Panc1 (cell line): ENCODE measurements around the gene EPHB2. TPM values are rescaled to one million over a fixed set of nuclear protein-coding genes. Genes with fewer than 3 reads are reported as not detected.
A peak's percentile ranks its signal among the peaks of the same experiment; 100 is the strongest.

Source experiments
- ATAC-seq: fragments of 200-7000 bp; cut with Tn5 transposase; 2 replicates; pipeline ENCODE4 v1.9.1; 2020; ENCODE audit warnings: mild to moderate bottlenecking, moderate library complexity
- BruUV-seq: library from RNA; stranded (reverse); fragments of 400-500 nt; replicated peaks from 2 replicates; lab custom pipeline; 2021; lab: Mats Ljungman, UMichigan
- CTCF ChIA-PET: fragments of 300-600 bp; sonication (Branson Sonifier 250); formaldehyde crosslinking; loops from one replicate; lab custom pipeline; 2022; ENCODE audit warnings: antibody characterized with exemption; lab: Charles Lee
- POLR2A ChIA-PET: fragments of 300-600 bp; sonication (Branson Sonifier 250); formaldehyde crosslinking; loops from one replicate; lab custom pipeline; 2022; ENCODE audit warnings: antibody characterized with exemption; lab: Charles Lee
- DNase-seq: peaks from one replicate; pipeline ENCODE4 v3.0.0-alpha.2; 2010; ENCODE audit warnings: low read depth, low spot score
- H3K27ac ChIP-seq: 2 replicates; pipeline ENCODE4 v1.5.1; 2011; ENCODE audit warnings: mild to moderate bottlenecking, low read length, inconsistent platforms
- H3K27me3 ChIP-seq: fragments of 200-500 bp; sonication (Bioruptor generic); 2 replicates; pipeline ENCODE4 v1.6.0; 2014; ENCODE audit warnings: low read length, inconsistent platforms; ENCODE audit not compliant: control insufficient read depth, insufficient read depth
- H3K36me3 ChIP-seq: fragments of 200-500 bp; sonication (Bioruptor generic); 2 replicates; pipeline ENCODE4 v1.5.1; 2014; ENCODE audit warnings: inconsistent platforms, mild to moderate bottlenecking, low read length, moderate library complexity; ENCODE audit not compliant: control insufficient read depth, insufficient read depth
- H3K4me1 ChIP-seq: 2 replicates; pipeline ENCODE4 v1.5.1; 2011; ENCODE audit warnings: inconsistent platforms, mild to moderate bottlenecking, low read length, moderate library complexity; ENCODE audit not compliant: control insufficient read depth, insufficient read depth
- H3K4me3 ChIP-seq, 2 experiments: 2 replicates each; pipeline ENCODE4 v1.5.1; 2011 to 2012; ENCODE audit warnings: low read depth in 2 of 2, low read length in 2 of 2, mild to moderate bottlenecking in 2 of 2, inconsistent platforms in 1 of 2, moderate library complexity in 1 of 2
- H3K9me3 ChIP-seq: fragments of 200-500 bp; sonication (Bioruptor generic); 2 replicates; pipeline ENCODE4 v1.5.1; 2014; ENCODE audit warnings: low read depth, mild to moderate bottlenecking, inconsistent platforms, low read length, moderate library complexity; ENCODE audit not compliant: control insufficient read depth, insufficient read depth
- POLR2AphosphoS5 ChIP-seq: IDR thresholded peaks from 2 replicates; pipeline ENCODE4 v1.6.1; 2012; ENCODE audit warnings: mild to moderate bottlenecking, low read depth, low read length, moderate library complexity
- SIN3A ChIP-seq: IDR thresholded peaks from 2 replicates; pipeline ENCODE4 v1.6.1; 2012; ENCODE audit warnings: low read depth, mild to moderate bottlenecking, low read length, moderate library complexity, borderline replicate concordance; ENCODE audit not compliant: insufficient read depth
- TCF7L2 ChIP-seq: IDR thresholded peaks from 2 replicates; pipeline ENCODE4 v1.6.1; 2011; ENCODE audit warnings: mild to moderate bottlenecking, low read depth, low read length, inconsistent platforms
- in situ Hi-C: cut with HindIII; loops from 2 replicates; pipeline ENCODE4 v1.10.0; 2016; ENCODE audit warnings: low sequenced_read_pairs, low pct_unique_long_range_greater_than_20kb
- intact Hi-C: fragments of 100-400 bp; cut with micrococcal nuclease; formaldehyde crosslinking; loops from one replicate; pipeline ENCODE4 v1.10.0; 2022; ENCODE audit not compliant: unreplicated experiment
- total RNA-seq: library from RNA; stranded (reverse); gene quantifications from one replicate; pipeline ENCODE4 v1.2.1, GENCODE V29; 2021; ENCODE audit not compliant: unreplicated experiment
- TF ChIP-seq, protein P1 (sequence below): fragments of 450-650 bp; IDR thresholded peaks from 2 replicates; pipeline ENCODE4 v1.5.1; 2017; ENCODE audit warnings: mild to moderate bottlenecking
- TF ChIP-seq, protein P2 (sequence below), 2 experiments: IDR thresholded peaks; 2 replicates each; pipeline ENCODE4 v1.6.1; 2011 to 2012; ENCODE audit warnings: low read depth in 2 of 2, control low read depth in 1 of 2, low read length in 1 of 2, mild to moderate bottlenecking in 1 of 2, moderate library complexity in 1 of 2; ENCODE audit not compliant: insufficient read depth in 1 of 2

Gene EPHB2
- total RNA-seq, 1 experiment from 2014 or later = 29.0 TPM

GRCh38 chr1:22736501-22737080 is 26.0 kb downstream of the EPHB2 start:
- in situ Hi-C loops (no loop called here), intact Hi-C loops (no loop called here)
- ChIA-PET POLR2A (no interaction called here), CTCF (no interaction called here)
- TF ChIP-seq TCF7L2 = no peak
- TF ChIP-seq, protein P1, sequence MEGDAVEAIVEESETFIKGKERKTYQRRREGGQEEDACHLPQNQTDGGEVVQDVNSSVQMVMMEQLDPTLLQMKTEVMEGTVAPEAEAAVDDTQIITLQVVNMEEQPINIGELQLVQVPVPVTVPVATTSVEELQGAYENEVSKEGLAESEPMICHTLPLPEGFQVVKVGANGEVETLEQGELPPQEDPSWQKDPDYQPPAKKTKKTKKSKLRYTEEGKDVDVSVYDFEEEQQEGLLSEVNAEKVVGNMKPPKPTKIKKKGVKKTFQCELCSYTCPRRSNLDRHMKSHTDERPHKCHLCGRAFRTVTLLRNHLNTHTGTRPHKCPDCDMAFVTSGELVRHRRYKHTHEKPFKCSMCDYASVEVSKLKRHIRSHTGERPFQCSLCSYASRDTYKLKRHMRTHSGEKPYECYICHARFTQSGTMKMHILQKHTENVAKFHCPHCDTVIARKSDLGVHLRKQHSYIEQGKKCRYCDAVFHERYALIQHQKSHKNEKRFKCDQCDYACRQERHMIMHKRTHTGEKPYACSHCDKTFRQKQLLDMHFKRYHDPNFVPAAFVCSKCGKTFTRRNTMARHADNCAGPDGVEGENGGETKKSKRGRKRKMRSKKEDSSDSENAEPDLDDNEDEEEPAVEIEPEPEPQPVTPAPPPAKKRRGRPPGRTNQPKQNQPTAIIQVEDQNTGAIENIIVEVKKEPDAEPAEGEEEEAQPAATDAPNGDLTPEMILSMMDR = no peak
- TF ChIP-seq SIN3A = no peak
- TF ChIP-seq, protein P2, sequence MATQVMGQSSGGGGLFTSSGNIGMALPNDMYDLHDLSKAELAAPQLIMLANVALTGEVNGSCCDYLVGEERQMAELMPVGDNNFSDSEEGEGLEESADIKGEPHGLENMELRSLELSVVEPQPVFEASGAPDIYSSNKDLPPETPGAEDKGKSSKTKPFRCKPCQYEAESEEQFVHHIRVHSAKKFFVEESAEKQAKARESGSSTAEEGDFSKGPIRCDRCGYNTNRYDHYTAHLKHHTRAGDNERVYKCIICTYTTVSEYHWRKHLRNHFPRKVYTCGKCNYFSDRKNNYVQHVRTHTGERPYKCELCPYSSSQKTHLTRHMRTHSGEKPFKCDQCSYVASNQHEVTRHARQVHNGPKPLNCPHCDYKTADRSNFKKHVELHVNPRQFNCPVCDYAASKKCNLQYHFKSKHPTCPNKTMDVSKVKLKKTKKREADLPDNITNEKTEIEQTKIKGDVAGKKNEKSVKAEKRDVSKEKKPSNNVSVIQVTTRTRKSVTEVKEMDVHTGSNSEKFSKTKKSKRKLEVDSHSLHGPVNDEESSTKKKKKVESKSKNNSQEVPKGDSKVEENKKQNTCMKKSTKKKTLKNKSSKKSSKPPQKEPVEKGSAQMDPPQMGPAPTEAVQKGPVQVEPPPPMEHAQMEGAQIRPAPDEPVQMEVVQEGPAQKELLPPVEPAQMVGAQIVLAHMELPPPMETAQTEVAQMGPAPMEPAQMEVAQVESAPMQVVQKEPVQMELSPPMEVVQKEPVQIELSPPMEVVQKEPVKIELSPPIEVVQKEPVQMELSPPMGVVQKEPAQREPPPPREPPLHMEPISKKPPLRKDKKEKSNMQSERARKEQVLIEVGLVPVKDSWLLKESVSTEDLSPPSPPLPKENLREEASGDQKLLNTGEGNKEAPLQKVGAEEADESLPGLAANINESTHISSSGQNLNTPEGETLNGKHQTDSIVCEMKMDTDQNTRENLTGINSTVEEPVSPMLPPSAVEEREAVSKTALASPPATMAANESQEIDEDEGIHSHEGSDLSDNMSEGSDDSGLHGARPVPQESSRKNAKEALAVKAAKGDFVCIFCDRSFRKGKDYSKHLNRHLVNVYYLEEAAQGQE (IDR thresholded peaks at IDR 0.05; ENCODE audit: insufficient read depth in 1 of 2, low read depth in 2 of 2, low read length in 1 of 2) = no peak
- no peak for TF ChIP-seq POLR2AphosphoS5
- no peaks in the 10 kb centered on the region for H3K9me3 ChIP-seq
- peaks cover 31% of the 10 kb centered on the region for H3K4me1 ChIP-seq
- no peak overlapping the region for H3K4me3 ChIP-seq
- no peaks in the 10 kb centered on the region for H3K36me3 ChIP-seq
- no peaks in the 10 kb centered on the region for H3K27me3 ChIP-seq
- no peak overlapping the region; the same call in 1 of the 2 replicates for H3K27ac ChIP-seq
- ATAC-seq (no peak), DNase-seq (no peak)
- no TSS peak for BruUV-seq

DNA sequence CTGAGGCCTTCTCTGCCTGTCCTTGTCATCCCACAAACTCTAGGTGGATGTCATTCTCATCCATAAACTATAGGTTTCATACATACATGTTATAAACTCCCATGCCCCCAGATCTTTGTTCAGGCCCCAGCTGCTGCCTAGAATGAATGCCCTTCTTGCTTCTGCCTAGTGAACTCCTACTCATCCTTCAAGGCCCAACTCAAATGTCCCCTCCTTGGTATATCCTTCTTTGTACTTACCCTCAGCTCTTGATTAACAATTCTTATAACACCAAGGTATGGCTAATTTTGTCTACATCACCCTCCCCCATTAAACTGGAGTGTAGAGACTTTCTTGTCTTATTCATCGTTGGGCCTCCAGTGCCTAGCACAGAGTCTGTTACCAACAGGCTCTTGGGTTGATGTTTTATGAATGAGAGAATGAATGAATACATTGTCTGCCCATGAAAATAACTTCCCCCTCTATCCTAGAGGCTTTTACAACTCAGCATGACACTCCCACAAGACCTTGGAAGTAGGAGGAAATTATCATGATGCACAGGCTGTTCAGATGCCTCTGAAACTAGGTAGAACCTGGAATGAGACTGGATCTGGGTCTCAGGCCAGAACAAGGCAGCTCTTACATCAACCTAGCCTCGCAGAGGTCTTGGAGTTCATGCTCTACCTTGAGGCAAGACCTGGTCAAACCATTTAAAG is 26.9 kb downstream of the EPHB2 start:
- no TSS peak for BruUV-seq
- DNase-seq (no peak), ATAC-seq (no peak)
- no peak overlapping the region for H3K4me3 ChIP-seq
- in situ Hi-C loops = no loop called here
- H3K27ac ChIP-seq = peak overlapping the region; percentile 69; the same call in 1 of the 2 replicates
- TF ChIP-seq SIN3A (no peak), TCF7L2 (no peak), POLR2AphosphoS5 (no peak)
- TF ChIP-seq, protein P1 = no peak
- TF ChIP-seq, protein P2 (IDR thresholded peaks at IDR 0.05; ENCODE audit: insufficient read depth in 1 of 2, low read depth in 2 of 2, low read length in 1 of 2) = no peak
- H3K27me3 ChIP-seq = no peaks in the 10 kb centered on the region
- CTCF ChIA-PET = no interaction called here
- H3K9me3 ChIP-seq = no peaks in the 10 kb centered on the region
- H3K4me1 ChIP-seq = peaks cover 31% of the 10 kb centered on the region
- intact Hi-C loops = no loop called here
- POLR2A ChIA-PET = no interaction called here
- no peaks in the 10 kb centered on the region for H3K36me3 ChIP-seq
